Vagina (tissue), 2 donors: ENCODE measurements around the gene GPR162. TPM values are rescaled to one million over a fixed set of nuclear protein-coding genes. Genes with fewer than 3 reads are reported as not detected.

Experiments
- DNase-seq, 2 donors: peaks; one replicate each; pipeline ENCODE4 v3.0.0-alpha.2; 2017; ENCODE audit errors: extremely low spot score in 2 of 2
- H3K27ac ChIP-seq: fragments of 200-600 bp; sonication (generic); one replicate; pipeline ENCODE4 v1.5.1; 2019
- H3K27me3 ChIP-seq: fragments of 200-600 bp; sonication (generic); one replicate; pipeline ENCODE4 v1.5.1; 2019
- H3K36me3 ChIP-seq, 2 donors: fragments of 200-600 bp; sonication (generic); one replicate each; pipeline ENCODE4 v1.5.1; 2017 to 2019
- H3K4me1 ChIP-seq: fragments of 200-600 bp; sonication (generic); one replicate; pipeline ENCODE4 v1.5.1; 2019
- H3K4me3 ChIP-seq, 2 donors: fragments of 200-600 bp; sonication (generic); 1 replicate in 1 of 2; 2 replicates in 1 of 2; pipeline ENCODE4 v1.5.1; 2016 to 2019
- H3K9me3 ChIP-seq: fragments of 200-600 bp; sonication (generic); one replicate; pipeline ENCODE4 v1.5.1; 2019
- CTCF ChIP-seq, 3 experiments: fragments of 450-650 bp in 2 of 3; fragments of 200-600 bp in 1 of 3; sonication (generic) in 1 of 3; IDR thresholded peaks; one replicate each; pipeline ENCODE4 v1.5.1; 2017 to 2019; ENCODE audit warnings: antibody characterized with exemption in 3 of 3, mild to moderate bottlenecking in 2 of 3, moderate library complexity in 2 of 3
- POLR2A ChIP-seq, 2 donors: fragments of 450-650 bp; IDR thresholded peaks; one replicate each; pipeline ENCODE4 v1.6.1; 2017; ENCODE audit warnings: antibody characterized with exemption in 2 of 2, mild to moderate bottlenecking in 2 of 2, moderate library complexity in 2 of 2
- POLR2AphosphoS5 ChIP-seq, 2 donors: sonication (generic); formaldehyde crosslinking; IDR thresholded peaks; one replicate each; pipeline ENCODE4 v1.9.0; 2017; ENCODE audit warnings: antibody characterized with exemption in 2 of 2, mild to moderate bottlenecking in 2 of 2, low read depth in 1 of 2; ENCODE audit not compliant: insufficient read depth in 1 of 2
- intact Hi-C: fragments of 100-400 bp; cut with DNase I; formaldehyde crosslinking; loops from one replicate; pipeline ENCODE4 v1.15.1; 2023
- total RNA-seq: library from RNA; depleted of rRNA; stranded (reverse); fragments of >200 nt; gene quantifications from one replicate; pipeline ENCODE4 v1.2.3, GENCODE V29; 2016

GPR162 gene
- total RNA-seq, 1 donor from 2014 or later: 3.2 TPM

- peak in 1 of 2 donors; percentile 99 for DNase-seq
- TF ChIP-seq POLR2A (IDR thresholded peaks at IDR 0.05): peak in 1 of 2 donors; percentile 45
- peak; percentile 45 to 73 for TF ChIP-seq POLR2AphosphoS5 (IDR thresholded peaks at IDR 0.05; ENCODE audit: insufficient read depth in 1 of 2, low read depth in 1 of 2)
- TF ChIP-seq CTCF (IDR thresholded peaks at IDR 0.05): no peak
- peaks cover 0 to 13% of the 10 kb centered on the region in 2 donors for H3K36me3 ChIP-seq
- intact Hi-C loops: no loop called here
- no peaks in the 10 kb centered on the region for H3K27me3 ChIP-seq
- H3K27ac ChIP-seq: peak within 1 kb of the TSS; percentile 84
- H3K4me1 ChIP-seq: peaks cover 21% of the 10 kb centered on the region
- peak within 1 kb of the TSS; percentile 59 to 62 for H3K4me3 ChIP-seq
- H3K9me3 ChIP-seq: no peaks in the 10 kb centered on the region
Observed at GRCh38 chr12:6851153-6851920, 29.7 kb downstream of the GPR162 start, which contains the start of gene CDCA3. TSS of gene CDCA3 (minus strand) at chr12:6851286. CDS start at chr12:6850952, 334 bp downstream.

- Histone ChIP-seq H3K27me3 (no peaks in the 10 kb centered on the region), H3K4me1 (peaks cover 21% of the 10 kb centered on the region), H3K27ac (peak within 1 kb of the TSS; percentile 84), H3K9me3 (no peaks in the 10 kb centered on the region), H3K36me3 (peaks cover 0 to 20% of the 10 kb centered on the region in 2 donors), H3K4me3 (peak within 1 kb of the TSS; percentile 59 to 62)
- TF ChIP-seq POLR2AphosphoS5 (IDR thresholded peaks at IDR 0.05; ENCODE audit: insufficient read depth in 1 of 2, low read depth in 1 of 2) (peak; percentile 90 to 91), POLR2A (IDR thresholded peaks at IDR 0.05) (no peak)
- intact Hi-C loops: no loop called here
- DNase-seq: peak; percentile 99 to 100
Observed at GRCh38 chr12:6851921-6852650, 30.5 kb downstream of the GPR162 start, which contains the start of gene USP5. TSS of gene USP5 (plus strand) at chr12:6852150. CDS start at chr12:6852180, 30 bp downstream.

- intact Hi-C loops: no loop called here
- peaks cover 21% of the 10 kb centered on the region for H3K4me1 ChIP-seq
- H3K9me3 ChIP-seq: no peaks in the 10 kb centered on the region
- no peak for DNase-seq
- H3K27me3 ChIP-seq: no peaks in the 10 kb centered on the region
- H3K27ac ChIP-seq: peak overlapping the region; percentile 84
- H3K4me3 ChIP-seq: peak overlapping the region; percentile 59 to 62
- TF ChIP-seq CTCF (IDR thresholded peaks at IDR 0.05) (no peak), POLR2A (IDR thresholded peaks at IDR 0.05) (no peak), POLR2AphosphoS5 (IDR thresholded peaks at IDR 0.05; ENCODE audit: insufficient read depth in 1 of 2, low read depth in 1 of 2) (no peak)
- peaks cover 0 to 27% of the 10 kb centered on the region in 2 donors for H3K36me3 ChIP-seq
Observed at GRCh38 chr12:6852651-6853354, 31.2 kb downstream of the GPR162 start.

GRCh38 chr12:6853626-6854025 lies 32.0 kb downstream of the GPR162 start:
- Histone ChIP-seq H3K4me3 (no peak overlapping the region), H3K27me3 (no peaks in the 10 kb centered on the region), H3K27ac (peak overlapping the region; percentile 84), H3K9me3 (no peaks in the 10 kb centered on the region), H3K36me3 (peaks cover 0 to 36% of the 10 kb centered on the region in 2 donors), H3K4me1 (peaks cover 21% of the 10 kb centered on the region)
- intact Hi-C loops: no loop called here
- no peak for TF ChIP-seq CTCF (IDR thresholded peaks at IDR 0.05)
- TF ChIP-seq POLR2AphosphoS5 (IDR thresholded peaks at IDR 0.05; ENCODE audit: insufficient read depth in 1 of 2, low read depth in 1 of 2): no peak
- no peak for TF ChIP-seq POLR2A (IDR thresholded peaks at IDR 0.05)
- no peak for DNase-seq

GRCh38 chr12:6854036-6854435 lies 32.4 kb downstream of the GPR162 start:
- TF ChIP-seq POLR2AphosphoS5 (IDR thresholded peaks at IDR 0.05; ENCODE audit: insufficient read depth in 1 of 2, low read depth in 1 of 2) (no peak), POLR2A (IDR thresholded peaks at IDR 0.05) (no peak), CTCF (IDR thresholded peaks at IDR 0.05) (no peak)
- DNase-seq: no peak
- Histone ChIP-seq H3K36me3 (peaks cover 0 to 40% of the 10 kb centered on the region in 2 donors), H3K27ac (peak overlapping the region; percentile 84), H3K4me1 (peaks cover 21% of the 10 kb centered on the region), H3K27me3 (no peaks in the 10 kb centered on the region), H3K9me3 (no peaks in the 10 kb centered on the region), H3K4me3 (no peak overlapping the region)
- intact Hi-C loops: no loop called here
